Choroid plexus epithelial cell (primary cell): ENCODE results near the gene PPM1H.

Source experiments
- DNase-seq: peaks from one replicate; pipeline ENCODE4 v3.0.0-alpha.2; 2010; ENCODE audit warnings: low read depth
- H3K4me3 ChIP-seq: 2 replicates; pipeline ENCODE4 v1.5.1; 2011; ENCODE audit warnings: low read depth, mild to moderate bottlenecking, control low read depth, low read length, moderate library complexity
- TF ChIP-seq, protein P1 (sequence below): conservative IDR thresholded peaks from 2 replicates; pipeline ENCODE4 v1.5.1; 2011; ENCODE audit warnings: low read depth, mild to moderate bottlenecking, control low read depth, inconsistent platforms, low read length, moderate library complexity

PPM1H gene

DNA sequence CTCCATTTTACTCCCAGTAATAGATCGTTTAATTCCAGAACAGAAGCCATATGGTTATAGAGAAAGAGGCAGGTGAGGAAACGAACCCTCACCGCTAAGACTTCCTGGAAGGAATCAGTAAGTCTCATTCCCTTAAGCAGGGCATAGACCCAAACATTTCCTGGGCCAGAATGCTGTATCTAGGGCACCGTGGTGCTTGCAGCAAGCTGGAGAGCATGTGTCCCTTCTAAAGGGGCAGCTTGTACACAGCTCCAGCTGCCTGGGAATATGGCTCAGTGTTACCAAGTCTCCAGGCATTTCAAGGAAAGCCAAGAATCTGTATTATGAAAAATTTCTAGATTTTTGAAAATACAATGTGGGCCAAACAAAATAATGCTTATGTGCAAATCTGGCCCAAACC, 73.4 kb downstream of the PPM1H start:
- H3K4me3 ChIP-seq = no peak overlapping the region
- DNase-seq = no peak
- TF ChIP-seq, protein P1, sequence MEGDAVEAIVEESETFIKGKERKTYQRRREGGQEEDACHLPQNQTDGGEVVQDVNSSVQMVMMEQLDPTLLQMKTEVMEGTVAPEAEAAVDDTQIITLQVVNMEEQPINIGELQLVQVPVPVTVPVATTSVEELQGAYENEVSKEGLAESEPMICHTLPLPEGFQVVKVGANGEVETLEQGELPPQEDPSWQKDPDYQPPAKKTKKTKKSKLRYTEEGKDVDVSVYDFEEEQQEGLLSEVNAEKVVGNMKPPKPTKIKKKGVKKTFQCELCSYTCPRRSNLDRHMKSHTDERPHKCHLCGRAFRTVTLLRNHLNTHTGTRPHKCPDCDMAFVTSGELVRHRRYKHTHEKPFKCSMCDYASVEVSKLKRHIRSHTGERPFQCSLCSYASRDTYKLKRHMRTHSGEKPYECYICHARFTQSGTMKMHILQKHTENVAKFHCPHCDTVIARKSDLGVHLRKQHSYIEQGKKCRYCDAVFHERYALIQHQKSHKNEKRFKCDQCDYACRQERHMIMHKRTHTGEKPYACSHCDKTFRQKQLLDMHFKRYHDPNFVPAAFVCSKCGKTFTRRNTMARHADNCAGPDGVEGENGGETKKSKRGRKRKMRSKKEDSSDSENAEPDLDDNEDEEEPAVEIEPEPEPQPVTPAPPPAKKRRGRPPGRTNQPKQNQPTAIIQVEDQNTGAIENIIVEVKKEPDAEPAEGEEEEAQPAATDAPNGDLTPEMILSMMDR = no peak

DNA sequence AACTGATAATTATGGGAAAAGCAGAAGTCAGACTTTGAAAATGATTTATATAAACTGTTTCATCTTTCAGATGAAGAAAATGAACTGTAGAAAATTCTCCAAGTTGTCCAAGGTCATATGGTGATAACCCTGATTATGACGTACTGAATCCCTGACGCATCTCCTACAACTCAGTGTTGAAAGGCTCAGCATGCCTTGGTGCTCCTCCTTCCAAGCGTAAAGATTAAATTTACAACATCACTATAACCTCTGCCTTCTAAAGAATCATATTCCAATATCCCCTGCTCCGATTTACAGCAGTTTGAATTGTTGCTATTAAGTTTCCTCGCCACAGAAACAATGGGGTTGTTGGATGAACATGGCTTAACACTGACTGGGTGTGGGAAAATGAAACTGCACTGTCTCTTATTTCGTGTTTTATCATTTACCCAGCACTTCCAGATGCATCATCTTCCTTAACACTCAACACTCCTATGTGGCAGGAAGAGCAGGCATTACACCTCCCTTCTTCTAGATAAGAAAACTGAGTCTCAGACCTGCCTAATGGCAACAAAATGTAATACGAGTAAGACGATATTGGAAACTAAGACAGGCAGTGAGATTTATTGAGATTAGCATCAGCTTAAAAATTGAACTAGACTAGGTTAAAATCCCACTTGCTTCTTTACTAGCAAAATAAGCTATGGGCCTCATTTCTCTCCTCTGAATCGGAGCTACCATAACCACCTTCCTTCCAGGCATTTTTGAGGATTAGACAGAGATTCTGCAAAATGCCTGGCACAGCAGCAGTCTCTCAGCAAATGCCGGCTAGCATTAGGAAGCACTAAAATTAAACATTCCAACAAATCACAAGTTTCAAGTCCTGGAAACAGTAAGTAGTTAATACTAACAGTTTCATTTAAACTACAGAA, 74.2 kb downstream of the PPM1H start:
- H3K4me3 ChIP-seq = no peak overlapping the region
- peak; percentile 58 for DNase-seq
- TF ChIP-seq, protein P1 = no peak

DNA sequence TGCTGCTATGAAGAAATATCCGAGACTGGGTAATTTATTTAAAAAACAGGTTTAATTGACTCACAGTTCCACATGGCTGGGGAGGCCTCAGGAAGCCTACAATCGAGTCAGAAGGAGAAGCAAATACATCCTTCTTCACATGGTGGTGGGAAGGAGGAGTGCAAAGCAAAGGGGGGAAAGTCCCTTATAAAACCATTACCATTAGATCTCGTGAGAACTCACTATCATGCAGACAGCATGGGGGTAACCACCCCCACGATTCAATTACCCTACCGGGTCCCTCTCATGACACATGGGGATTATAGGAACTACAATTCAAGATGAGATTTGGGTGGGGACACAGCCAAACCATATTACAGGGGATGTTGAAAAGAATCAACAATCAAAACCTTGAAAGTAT, 74.9 kb downstream of the PPM1H start:
- H3K4me3 ChIP-seq = no peak overlapping the region
- TF ChIP-seq, protein P1 = no peak
- no peak for DNase-seq

DNA sequence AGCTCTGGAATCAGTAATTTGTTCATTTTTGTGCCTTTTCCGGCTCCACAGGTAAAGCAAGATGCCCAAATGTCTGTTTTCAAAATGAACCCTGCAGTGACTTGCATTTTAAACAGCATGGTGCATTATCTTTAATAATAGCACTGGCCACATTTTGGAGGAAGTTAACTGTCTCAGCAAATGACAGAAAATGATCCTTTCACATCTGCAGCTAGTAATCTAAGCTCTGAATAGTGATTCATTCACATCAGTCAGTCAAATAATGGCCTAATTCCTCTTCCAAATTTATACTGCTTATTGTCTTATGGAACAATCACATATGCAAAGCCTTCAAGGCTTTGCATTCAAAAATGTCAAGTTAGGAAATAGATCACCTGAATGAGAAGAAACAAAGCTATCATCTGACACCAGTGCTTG, 75.6 kb downstream of the PPM1H start:
- TF ChIP-seq, protein P1 = no peak
- DNase-seq = no peak
- H3K4me3 ChIP-seq = no peak overlapping the region

DNA sequence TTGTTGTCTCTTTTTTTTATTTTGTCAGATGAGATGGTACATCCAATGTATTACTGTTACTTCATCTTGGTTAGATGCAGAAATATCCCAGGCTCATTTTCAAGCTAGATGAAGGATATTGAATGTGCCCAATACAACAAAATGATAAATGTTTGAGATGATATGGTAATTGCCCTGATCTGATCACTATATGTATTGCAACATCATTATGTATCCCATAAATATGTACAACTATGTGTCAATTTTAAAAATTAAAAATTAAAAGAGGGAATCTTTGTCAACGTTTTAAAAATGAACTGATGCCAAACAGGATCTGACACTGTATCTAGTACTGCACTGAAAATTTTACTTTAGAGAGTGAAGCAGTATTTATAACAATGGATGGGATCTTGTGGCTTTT, 78.5 kb downstream of the PPM1H start:
- no peak overlapping the region for H3K4me3 ChIP-seq
- TF ChIP-seq, protein P1 = no peak
- DNase-seq = no peak

DNA sequence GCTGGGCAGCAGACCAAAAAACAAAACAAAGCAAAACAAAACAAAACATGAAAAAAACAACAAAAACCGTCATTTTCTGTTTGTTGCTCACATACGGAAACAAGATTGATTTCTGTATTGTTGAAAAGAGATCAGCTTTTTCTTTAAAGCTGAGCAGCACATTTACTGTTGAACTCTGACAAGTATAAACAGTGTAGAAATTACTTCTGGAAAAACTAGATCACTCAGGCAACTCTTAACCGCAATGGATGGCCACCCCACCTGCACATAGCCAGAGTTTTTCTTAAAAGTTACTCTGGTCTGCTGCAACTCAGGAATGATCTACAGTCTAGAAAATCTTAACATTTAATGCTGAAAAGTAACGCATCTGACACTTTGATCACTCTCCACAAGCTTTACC, 80.9 kb downstream of the PPM1H start:
- no peak for DNase-seq
- TF ChIP-seq, protein P1 = no peak
- H3K4me3 ChIP-seq = no peak overlapping the region

DNA sequence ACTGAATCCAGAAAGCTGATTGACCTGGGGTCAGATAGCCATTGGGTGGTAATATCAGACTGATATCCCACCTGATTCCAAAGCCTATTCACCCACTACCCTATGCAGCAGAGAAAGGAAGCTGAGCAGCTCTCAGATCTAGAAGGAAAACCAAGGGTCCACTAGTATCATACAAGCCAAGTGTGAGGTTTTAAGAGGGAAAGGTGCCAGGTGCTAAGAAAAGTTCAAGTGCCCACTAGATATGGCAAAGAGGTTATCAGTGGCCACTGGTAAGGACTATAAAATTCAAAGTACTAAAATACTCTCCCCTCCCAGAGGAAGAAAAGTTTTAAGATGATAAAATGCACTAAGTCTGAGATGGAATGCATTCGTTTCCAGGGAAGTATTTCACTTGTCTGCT, 85.6 kb downstream of the PPM1H start:
- H3K4me3 ChIP-seq = no peak overlapping the region
- TF ChIP-seq, protein P1 = no peak
- no peak for DNase-seq
